Measurements from ENCODE around the gene CIITA.

Gene CIITA

DNA sequence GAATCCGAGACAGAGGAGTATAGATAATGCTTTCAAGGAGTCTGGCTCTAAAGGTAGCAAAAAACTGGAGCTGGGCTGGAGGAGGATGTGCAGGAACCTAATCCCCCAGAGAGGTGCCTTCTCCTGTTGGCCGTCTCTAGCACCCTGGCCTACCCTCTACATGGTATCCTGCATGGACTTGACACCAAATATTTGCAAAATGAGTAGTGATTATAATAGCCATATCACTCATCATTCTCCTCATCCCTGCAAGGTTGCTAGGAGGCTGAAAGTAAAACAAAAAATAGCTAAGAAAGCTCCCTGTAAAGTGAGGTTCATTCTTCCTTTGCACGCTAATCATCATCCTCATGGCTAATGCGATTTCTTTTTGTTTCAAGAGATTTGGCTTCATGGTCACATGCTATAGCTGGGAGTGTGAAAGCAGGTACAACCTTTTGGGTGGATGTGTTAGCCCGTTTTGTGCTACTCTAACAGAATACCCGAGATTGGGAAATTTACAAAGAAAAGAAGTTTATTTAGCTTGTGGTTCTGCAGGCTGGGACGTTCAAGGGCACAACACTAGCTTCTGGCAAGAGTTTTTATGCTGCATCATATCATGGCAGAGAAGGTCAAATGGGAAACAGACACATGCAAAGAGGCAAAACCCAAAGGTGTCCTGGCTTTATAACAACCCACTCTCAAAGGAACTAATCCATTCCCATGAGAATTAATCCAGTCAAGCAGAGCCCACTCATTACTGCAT, 27.1 kb upstream of the CIITA start:
- no peak for DNase-seq (ENCODE audit: low read depth in 2 of 2)

DNA sequence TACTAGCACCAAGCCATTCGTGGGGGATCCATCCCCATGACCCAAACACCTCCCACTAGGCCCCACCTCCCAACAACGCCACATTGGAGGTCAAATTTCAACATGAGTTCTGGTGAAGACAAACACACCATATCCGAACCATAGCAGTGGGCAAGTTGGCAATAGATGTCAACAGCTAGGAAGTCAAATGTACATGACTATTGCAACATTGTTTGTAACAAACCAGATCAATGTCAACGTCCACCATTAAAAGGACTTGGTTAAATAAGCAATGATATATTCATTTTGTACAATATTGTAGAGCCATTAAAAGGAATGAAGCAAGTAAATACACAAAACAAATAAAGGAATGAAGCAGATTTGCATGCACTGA, 26.5 kb upstream of the CIITA start:
- no peak for DNase-seq (ENCODE audit: low read depth in 2 of 2)

DNA sequence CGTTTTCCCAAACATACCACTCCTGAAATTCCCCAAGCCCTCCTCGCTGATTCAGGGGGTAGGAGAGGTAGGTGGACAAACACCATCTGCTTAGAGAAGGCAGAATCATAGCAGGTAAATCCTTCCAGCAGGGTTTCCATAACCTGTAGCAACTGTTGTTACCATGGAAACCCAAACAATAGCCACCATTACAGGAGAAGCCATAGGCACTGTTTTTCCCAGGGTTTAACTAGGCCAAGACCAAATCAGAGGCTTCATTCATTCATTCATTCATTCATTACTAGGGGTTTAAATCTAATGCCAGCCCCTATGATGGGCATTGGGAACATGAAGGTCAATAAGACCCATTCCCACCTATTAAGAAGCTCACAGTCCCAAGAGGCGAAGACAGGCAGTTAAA, 25.5 kb upstream of the CIITA start:
- no peak for DNase-seq (ENCODE audit: low read depth in 2 of 2)

DNA sequence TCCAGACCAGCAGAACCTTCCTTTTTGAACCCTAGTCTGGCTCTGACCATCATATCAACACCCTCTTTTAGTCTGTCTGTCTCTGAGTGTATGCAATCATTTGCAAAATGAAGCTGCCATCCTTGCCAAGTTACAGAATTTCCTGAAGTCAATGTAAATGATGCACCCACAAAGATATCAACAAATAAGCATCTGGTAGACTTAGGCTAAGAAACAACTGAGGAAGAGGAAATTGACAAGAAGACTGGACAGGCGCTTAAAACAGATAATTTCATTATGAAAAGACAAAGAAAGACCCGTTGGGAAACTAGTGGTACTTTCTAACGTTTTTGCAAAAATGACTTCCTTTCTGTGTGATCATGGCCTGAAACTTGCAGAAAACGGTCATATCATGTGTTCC, 24.7 kb upstream of the CIITA start:
- DNase-seq (ENCODE audit: low read depth in 2 of 2): no peak

DNA sequence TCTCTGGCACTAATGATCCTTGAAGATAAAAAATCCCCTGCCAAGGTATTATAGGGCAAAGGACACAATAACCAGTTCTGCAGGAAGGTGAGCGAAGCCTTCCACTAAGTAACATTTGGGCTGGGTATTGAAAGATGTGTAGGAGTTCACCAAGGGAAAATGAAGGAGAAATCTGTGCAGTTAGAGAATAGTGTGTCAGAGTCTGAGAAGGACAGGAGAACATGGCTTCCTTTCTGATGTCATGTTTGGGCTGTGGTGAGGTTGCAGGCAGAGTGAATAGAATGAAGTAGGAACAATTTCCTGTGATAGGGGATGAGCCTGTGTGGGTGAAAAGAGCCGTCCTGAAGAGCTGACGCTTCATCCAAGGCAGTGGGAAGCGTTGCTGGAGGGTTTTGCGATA, 24.1 kb upstream of the CIITA start:
- no peak for DNase-seq (ENCODE audit: low read depth in 2 of 2)

DNA sequence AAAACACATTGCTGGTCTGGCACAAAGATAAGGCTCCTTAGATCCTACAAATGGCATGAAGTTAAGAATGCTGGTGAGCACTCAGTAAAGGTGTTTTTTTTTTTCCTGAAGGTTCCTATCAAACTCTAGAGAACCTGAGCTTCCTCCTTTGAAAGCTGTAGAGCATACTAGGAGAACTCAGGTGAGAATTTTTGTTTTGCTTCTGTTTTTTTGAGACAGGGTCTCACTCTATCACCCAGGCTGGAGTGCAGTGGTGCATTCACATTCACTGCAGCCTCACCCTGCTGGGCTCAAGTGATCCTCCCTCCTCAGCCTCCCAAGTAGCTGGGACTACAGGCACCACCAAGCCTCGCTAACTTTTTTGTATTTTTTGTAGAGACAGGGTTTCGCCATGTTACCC, 21.0 kb upstream of the CIITA start:
- DNase-seq (ENCODE audit: low read depth in 2 of 2): no peak

DNA sequence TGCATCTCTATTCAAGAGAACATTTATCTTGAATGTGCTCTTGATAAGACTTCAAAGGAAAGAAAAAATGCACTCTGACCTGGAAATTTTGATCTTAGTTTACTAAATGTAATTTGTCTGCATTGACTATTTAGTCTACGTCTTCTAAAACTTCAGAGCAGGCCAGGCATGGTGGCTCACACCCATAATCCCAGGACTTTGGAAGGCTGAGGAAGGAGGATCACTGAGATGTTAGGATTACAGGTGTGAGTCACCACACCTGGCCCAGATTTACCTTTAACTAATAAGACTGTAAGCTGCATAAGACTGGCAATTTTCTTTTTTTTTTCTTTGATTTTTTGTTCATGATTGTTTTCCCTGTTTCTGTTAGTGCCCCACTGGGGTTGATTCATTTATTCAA, 18.8 kb upstream of the CIITA start:
- DNase-seq (ENCODE audit: low read depth in 2 of 2): no peak

DNA sequence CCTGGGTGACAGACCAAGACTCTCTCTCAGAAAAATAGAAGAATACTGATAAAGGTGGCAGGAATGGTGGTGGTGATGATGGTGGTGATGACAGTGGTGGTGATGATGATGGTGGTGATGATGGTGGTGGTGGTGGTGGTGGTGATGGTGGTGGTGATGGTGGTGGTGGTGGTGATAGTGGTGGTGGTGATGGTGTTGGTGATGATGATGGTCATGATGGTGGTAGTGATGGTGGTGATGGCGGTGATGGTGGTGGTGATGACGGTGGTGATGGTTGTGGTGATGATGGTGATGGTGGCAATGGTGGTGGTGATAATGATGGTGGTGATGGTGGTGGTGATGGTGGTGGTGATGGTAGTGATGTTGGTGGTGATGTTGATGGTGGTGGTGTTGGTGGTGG, 18.0 kb upstream of the CIITA start:
- DNase-seq (ENCODE audit: low read depth in 2 of 2): no peak

DNA sequence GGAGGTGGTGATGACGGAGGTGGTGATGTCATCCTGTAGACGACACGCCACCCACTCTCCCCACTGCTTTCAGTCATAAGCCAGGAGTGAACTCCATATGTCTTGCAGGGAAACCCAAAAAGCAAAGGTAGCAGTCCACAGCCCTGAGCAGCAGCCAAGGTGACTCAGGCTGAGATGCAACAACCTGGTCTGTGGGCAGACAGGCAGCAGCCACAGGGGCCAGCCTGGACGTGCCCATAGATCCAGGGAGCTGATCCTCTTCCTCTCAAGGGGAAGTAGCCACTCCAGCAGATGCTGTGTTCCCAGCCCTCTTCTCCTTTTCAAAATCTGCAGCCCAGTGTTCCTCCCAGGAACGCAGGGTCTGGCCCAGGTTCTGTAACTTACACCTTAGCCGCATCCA, 17.3 kb upstream of the CIITA start:
- DNase-seq (ENCODE audit: low read depth in 2 of 2): no peak

DNA sequence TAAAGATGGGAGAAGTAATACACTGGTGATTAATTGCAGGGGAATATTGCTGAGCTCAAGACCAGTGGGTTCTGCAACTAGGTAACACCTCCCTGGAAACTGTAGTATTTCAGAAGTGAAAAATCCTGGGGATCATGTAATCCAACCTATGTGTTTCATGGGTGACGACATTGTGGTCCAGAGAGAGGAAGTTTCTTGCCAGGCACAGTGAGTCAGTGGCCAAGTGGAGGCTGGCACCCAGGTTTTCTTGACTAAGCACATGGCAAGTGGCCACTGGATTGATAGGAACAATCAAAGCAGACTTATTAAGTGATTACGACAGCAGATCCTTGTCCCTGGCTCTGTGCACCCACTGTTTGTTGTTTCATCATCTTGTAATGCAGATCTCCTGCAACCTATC, 14.6 kb upstream of the CIITA start:
- DNase-seq (ENCODE audit: low read depth in 2 of 2): no peak

DNA sequence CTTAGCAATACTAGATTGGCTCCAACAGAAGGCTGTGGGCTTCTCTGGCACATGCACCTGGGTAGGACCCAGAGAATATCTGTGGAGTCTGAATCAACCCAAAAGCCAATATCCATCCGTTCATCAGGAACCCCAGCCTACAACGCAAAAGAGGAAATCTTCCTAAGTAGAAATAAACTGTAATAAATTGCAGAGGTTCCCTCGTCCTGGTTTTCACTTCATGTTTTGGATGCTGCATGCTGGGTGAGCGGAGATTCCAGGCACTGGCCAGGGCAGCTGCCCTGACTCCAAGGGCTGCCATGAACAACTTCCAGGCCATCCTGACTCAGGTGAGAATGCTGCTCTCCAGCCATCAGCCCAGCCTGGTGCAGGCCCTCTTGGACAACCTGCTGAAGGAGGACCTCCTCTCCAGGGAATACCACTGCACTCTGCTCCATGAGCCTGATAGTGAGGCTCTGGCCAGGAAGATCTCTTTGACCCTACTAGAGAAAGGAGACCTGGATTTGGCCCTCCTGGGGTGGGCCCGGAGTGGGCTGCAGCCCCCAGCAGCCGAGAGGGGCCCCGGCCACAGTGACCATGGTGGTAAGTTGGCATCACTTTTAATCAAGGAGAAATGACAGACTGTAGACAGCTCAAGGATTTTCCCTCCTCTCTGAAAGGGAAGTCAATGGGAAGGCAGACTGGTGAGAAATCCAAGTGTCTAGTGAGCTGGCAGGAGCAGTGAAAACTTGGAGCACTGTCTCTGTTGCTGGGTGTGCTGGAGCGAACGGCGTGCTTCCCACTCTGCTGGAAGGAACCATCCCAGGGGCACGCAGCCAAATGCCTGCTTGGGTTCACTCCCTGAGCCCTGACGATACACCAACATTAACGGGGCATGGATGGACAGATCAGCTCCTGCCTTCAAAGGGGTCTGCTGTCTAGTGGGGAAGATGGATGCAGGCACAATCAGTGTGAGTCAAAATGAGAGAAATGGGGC, 10.7 kb upstream of the CIITA start:
- DNase-seq (ENCODE audit: low read depth in 2 of 2): no peak

DNA sequence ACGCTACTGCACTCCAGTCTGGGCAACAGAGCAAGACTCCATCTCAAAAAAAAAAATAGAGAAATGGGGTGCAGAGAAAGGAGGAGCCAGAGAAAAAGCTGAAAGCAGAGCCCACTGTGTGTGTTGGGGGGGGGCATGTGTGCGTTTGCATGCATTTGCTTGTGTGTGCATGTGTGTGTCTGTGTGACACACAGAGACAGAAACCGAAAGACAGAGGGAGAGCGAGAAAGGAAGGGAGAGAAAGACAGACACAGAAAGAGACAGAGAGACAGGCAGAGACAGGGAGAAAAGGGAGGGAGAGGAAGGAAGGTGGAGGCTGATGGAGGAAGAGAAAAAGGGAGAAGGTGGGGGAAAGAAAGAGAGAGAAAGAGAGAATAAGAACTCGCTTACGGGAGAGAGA, 9.8 kb upstream of the CIITA start:
- DNase-seq (ENCODE audit: low read depth in 2 of 2): no peak

DNA sequence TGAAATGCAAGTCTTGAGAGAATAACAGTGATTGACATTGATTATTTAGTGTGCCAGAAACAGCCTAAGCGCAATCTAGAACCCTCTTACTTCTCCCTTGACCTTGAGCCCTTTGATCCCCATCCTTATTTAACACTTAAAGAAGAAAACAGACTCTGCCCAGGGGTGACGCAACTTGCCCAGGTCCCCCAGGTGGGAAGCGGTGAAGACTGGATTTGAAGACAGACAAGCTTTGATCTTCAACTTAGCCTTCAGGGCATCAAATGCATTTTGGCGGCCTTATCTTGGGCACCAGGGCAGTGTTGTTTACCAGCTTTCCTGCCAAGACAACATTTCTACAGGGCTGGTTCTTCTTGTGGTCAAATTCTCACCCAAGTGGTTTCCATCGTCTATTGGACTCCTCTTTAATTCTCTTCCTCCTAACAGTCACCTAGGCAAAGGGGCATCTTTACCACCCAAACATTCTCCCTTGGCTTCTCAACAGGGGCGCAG, 8.9 kb upstream of the CIITA start:
- DNase-seq (ENCODE audit: low read depth in 2 of 2): no peak

DNA sequence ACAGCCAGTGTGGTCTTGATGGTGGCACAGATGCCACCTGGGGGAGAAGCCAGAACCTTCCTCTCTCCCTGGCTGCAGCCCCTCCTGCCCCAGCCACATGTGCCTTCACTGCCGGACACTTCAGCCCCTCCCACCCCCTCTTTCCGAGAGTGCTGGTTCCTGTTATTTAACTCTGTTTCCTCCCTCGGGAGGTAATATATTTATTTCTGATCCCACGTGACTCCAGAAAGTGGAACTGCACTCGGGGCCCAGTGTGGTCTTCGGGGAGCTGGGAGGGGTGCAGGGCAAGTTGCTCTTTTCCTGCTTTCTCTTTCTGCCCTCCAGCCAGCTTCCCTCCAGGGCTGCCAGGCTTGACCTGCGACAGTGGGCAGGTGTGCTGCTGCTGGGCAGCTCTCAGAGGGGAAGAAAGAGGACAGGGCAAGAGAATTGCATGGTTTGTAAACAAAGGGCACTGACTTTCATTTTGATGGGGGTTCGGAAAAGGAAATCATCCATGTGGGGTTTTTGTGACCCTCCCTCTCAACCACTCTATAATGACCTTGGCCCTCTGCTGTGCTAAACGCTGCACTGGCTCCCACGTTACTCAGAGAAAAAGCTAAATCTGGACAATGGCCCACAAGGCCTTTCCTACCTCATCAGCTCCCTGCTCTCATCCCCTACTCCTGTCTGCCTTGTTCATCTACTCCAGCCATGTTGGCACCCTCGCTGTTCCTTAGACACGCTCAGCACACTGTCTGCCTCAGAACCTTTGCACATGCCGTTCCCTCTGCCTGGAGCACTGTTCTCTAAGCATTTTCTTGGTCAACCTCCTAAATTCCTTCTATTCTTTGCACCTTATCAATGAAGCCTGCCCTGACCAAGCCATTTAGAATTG, 8.2 kb upstream of the CIITA start:
- no peak for DNase-seq (ENCODE audit: low read depth in 2 of 2)

DNA sequence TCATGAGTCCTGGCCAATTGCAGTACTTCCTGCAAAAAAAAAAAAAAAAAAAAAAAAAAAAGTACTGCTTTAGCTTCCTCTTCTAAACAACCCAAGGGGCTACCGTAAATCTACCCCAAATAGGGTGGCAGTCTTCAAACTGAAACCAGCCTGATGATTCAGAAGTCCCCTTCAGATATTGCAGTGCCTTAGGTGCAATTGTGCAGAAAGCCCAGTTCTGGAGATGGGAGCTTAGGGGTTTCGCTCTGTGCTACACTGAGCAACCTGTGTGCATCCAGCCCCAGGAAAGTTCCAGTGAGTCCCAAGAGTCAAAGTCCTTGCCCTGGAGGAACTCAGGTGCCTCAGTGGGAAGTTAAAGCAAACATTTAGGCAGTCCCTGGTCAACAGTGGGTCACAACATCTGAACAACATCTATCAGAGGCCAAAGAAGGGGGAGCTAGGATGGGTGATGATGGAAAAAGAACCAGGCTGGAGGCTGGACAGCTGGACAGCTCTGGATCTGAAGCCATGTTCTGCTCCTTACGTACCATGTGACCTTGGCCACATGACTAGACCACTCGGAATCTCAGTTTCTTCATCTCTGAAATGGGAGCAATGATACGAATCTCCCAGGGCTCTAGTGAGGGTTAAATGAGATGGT, 6.7 kb upstream of the CIITA start:
- no peak for DNase-seq (ENCODE audit: low read depth in 2 of 2)

DNA sequence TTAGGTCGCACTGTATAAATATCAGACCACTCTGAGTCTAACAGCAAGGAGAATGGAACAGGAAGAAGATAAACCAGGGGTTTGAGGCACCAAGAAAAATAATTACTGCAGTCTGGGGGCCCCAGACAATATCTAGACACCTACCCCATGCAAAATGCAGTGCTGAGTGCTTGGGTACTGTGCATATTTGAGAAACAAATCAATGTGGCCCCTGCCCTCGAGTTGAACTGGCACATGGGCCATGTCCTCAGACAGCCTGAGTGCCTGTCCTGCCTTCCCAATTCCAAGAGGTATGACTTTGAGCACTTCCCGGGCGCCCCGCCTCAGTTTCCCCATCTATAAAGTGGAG, 6.2 kb upstream of the CIITA start:
- DNase-seq (ENCODE audit: low read depth in 2 of 2): no peak

DNA sequence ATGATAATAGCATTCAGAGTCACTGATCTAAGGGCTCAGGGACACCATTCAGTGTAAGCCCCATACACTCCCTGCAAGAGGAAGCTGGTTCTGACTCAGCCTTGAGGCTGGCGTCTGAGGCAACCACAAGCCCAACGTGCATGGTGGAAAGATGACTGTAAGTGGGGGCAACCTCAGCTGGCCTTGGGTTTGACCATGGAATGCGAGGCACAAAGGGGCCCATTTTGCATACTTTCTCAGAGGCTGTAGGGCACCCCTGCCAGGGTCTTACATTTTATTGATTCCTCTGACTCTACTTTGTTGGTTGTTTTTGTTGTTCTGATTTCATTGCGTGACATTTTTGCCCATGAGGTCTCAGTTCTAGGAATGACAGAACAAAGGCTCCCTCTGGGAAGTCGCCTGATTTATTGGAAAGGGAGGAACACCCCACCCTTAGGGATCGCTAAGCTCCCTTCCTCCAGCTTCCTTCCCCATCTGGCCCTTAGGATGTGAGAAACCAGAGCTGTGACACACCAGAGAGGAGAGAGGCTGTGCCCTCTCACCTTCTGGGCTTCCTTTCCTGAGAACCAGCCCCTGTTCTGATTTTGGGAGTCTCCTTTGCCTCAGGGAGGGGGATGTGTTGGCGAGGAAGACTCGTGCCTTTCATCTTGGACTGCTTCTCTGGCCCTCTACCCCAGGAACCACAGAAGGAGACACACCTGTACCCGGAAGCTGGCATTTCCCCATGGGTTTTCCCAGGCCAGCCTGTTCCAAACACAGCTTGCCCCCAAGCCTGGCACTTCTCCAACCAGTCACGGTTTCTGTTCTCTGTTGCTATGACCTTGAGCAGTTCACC, 5.6 kb upstream of the CIITA start:
- peak; percentile 40 to 45 for DNase-seq (ENCODE audit: low read depth in 2 of 2)

DNA sequence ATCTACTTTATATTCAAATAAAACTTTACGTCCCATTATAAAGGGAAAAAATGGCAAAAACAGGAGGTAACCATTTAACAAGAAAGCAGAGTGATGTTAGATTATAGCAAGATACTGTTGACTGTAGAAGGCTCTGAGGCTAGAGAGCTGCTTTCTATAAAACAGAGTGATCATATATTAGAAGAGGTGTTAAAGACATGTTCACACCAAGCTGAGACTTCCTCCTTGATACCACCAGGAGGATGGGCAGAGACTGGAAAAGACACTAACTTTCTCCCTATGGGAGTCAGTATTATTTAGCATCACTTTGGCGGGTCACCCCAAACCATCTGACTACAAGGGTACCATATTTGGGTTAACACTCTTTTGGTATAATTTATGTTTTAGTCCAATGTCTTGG, 687 bp upstream of the CIITA start:
- DNase-seq (ENCODE audit: low read depth in 2 of 2): no peak

DNA sequence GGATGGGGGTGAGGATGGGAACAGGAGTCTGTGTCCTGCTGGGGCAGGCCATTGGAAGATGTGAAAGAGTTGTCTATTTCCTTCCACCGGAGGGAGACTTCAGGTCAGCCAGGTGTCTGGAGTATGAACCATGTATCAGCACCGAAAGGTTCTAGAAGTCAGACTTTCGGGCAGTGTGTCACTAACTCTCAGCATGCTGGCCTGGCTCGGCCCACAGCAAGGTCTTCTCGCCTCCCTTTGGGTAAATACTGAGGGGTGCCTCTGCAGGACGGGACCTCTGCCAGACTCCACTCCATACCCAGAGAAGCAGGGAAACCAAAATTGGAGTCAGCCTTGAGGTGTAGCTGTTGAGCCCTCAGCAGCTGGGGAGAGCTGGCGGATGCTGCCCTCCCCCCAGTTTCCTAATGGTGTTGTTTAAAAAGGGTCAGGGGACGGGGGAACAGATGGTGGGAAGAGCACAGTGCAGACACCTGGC, 507 bp downstream of the CIITA start:
- no peak for DNase-seq (ENCODE audit: low read depth in 2 of 2)

DNA sequence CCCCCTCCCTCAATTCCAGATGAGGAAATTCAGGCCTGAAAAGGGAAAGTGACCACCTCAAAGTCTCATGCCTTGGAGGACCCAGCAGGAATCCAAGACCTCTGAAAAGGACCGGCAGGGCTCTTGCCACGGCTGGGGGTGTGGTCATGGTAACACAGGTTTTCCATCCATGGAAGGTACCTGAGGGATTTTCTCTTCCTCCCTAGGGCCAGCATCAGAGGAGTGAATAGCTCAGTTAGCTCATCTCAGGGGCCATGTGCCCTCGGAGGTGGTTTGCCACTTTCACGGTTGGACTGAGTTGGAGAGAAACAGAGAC, 1.3 kb downstream of the CIITA start:
- no peak for DNase-seq (ENCODE audit: low read depth in 2 of 2)
